Chondrocyte (in vitro differentiated cells): ENCODE results near the gene CYP27B1. TPM values are rescaled to one million over a fixed set of nuclear protein-coding genes. Genes with fewer than 3 reads are reported as not detected.

Experiments
- DNase-seq: peaks from one replicate; pipeline ENCODE4 v3.0.0; 2021; ENCODE audit warnings: mixed read lengths, low spot score
- H3K27ac Mint-ChIP-seq: one replicate; pipeline ENCODE4 v1.8.0; 2021; ENCODE audit warnings: mild to moderate bottlenecking, moderate library complexity, mixed read lengths; ENCODE audit not compliant: unreplicated experiment
- H3K27me3 Mint-ChIP-seq: 2 replicates; pipeline ENCODE4 v1.8.0; 2021; ENCODE audit warnings: low read depth, mixed read lengths
- H3K36me3 Mint-ChIP-seq: 2 replicates; pipeline ENCODE4 v1.8.0; 2021; ENCODE audit warnings: low read depth, mixed read lengths
- H3K4me1 Mint-ChIP-seq: 2 replicates; pipeline ENCODE4 v1.8.0; 2021; ENCODE audit warnings: low read depth, mild to moderate bottlenecking, mixed read lengths
- H3K4me3 Mint-ChIP-seq: one replicate; pipeline ENCODE4 v1.8.0; 2021; ENCODE audit warnings: mild to moderate bottlenecking, moderate library complexity, mixed read lengths; ENCODE audit not compliant: unreplicated experiment
- H3K9me3 Mint-ChIP-seq: 2 replicates; pipeline ENCODE4 v1.8.0; 2021; ENCODE audit warnings: low read depth, mixed read lengths
- CTCF ChIP-seq: fragments of 200-600 bp; sonication (generic); IDR thresholded peaks from 2 replicates; pipeline ENCODE4 v1.5.0; 2021; ENCODE audit warnings: antibody characterized with exemption, mild to moderate bottlenecking, moderate library complexity
- total RNA-seq: library from RNA; stranded (reverse); gene quantifications from 3 replicates; pipeline ENCODE4 v1.2.1, GENCODE V29; 2021

Gene CYP27B1
- total RNA-seq, 1 donor from 2014 or later, result 3.2 TPM

GRCh38 chr12:57761391-57761998 lies 5.4 kb downstream of the CYP27B1 start:
- DNase-seq, result no peak
- Mint-ChIP-seq H3K27ac (no peak overlapping the region), H3K9me3 (no peaks in the 10 kb centered on the region), H3K4me1 (peaks cover 25% of the 10 kb centered on the region), H3K27me3 (peaks cover 32% of the 10 kb centered on the region), H3K36me3 (peaks cover 15% of the 10 kb centered on the region), H3K4me3 (no peak overlapping the region)
- TF ChIP-seq CTCF, result no peak

GRCh38 chr12:57760347-57760982 lies 6.4 kb downstream of the CYP27B1 start:
- H3K27me3 Mint-ChIP-seq, result peaks cover 26% of the 10 kb centered on the region
- H3K9me3 Mint-ChIP-seq, result no peaks in the 10 kb centered on the region
- no peak for DNase-seq
- TF ChIP-seq CTCF, result no peak
- no peak overlapping the region for H3K4me3 Mint-ChIP-seq
- peaks cover 15% of the 10 kb centered on the region for H3K36me3 Mint-ChIP-seq
- H3K27ac Mint-ChIP-seq, result no peak overlapping the region
- peaks cover 23% of the 10 kb centered on the region for H3K4me1 Mint-ChIP-seq

GRCh38 chr12:57759360-57759980 lies 7.4 kb downstream of the CYP27B1 start:
- TF ChIP-seq CTCF, result peak; percentile 70
- H3K4me1 Mint-ChIP-seq, result peaks cover 18% of the 10 kb centered on the region
- H3K4me3 Mint-ChIP-seq, result no peak overlapping the region
- no peaks in the 10 kb centered on the region for H3K9me3 Mint-ChIP-seq
- H3K27me3 Mint-ChIP-seq, result peaks cover 18% of the 10 kb centered on the region
- H3K27ac Mint-ChIP-seq, result no peak overlapping the region
- no peak for DNase-seq
- H3K36me3 Mint-ChIP-seq, result peaks cover 15% of the 10 kb centered on the region

GRCh38 chr12:57758552-57759359 lies 8.1 kb downstream of the CYP27B1 start:
- H3K4me1 Mint-ChIP-seq, result peaks cover 19% of the 10 kb centered on the region
- DNase-seq, result no peak
- TF ChIP-seq CTCF, result no peak
- H3K36me3 Mint-ChIP-seq, result peaks cover 12% of the 10 kb centered on the region
- no peak overlapping the region for H3K27ac Mint-ChIP-seq
- peaks cover 10% of the 10 kb centered on the region for H3K27me3 Mint-ChIP-seq
- no peaks in the 10 kb centered on the region for H3K9me3 Mint-ChIP-seq
- H3K4me3 Mint-ChIP-seq, result no peak overlapping the region

- DNase-seq, result no peak
- peaks cover 2% of the 10 kb centered on the region for H3K27me3 Mint-ChIP-seq
- H3K36me3 Mint-ChIP-seq, result peaks cover 12% of the 10 kb centered on the region
- H3K27ac Mint-ChIP-seq, result no peak overlapping the region
- no peak overlapping the region for H3K4me3 Mint-ChIP-seq
- no peaks in the 10 kb centered on the region for H3K9me3 Mint-ChIP-seq
- peaks cover 22% of the 10 kb centered on the region for H3K4me1 Mint-ChIP-seq
- no peak for TF ChIP-seq CTCF
These were observed 9.1 kb downstream of the CYP27B1 start for GRCh38 chr12:57757771-57758170.
